ENCODE measurements around the gene PRR30.
A peak's percentile ranks its signal among the peaks of the same experiment; 100 is the strongest.

The PRR30 gene

GRCh38 chr2:27097341-27097740 is 41.9 kb downstream of the PRR30 start:
- DNase-seq, result no peak

GRCh38 chr2:27096748-27097297 is 42.4 kb downstream of the PRR30 start:
- DNase-seq, result no peak

GRCh38 chr2:27095745-27096651 is 43.2 kb downstream of the PRR30 start:
- DNase-seq, result peak; percentile 60

GRCh38 chr2:27095427-27095744 is 43.8 kb downstream of the PRR30 start:
- no peak for DNase-seq

GRCh38 chr2:27094353-27094984 is 44.7 kb downstream of the PRR30 start:
- no peak for DNase-seq

GRCh38 chr2:27093430-27094352 is 45.5 kb downstream of the PRR30 start:
- DNase-seq, result no peak

- DNase-seq, result no peak
These were observed 46.3 kb downstream of the PRR30 start for GRCh38 chr2:27092696-27093429.

GRCh38 chr2:27091746-27092695 is 47.2 kb downstream of the PRR30 start:
- DNase-seq, result no peak

- no peak for DNase-seq
These were observed 49.9 kb downstream of the PRR30 start for GRCh38 chr2:27089111-27089954.

GRCh38 chr2:27088634-27089033 is 50.6 kb downstream of the PRR30 start:
- DNase-seq, result no peak

GRCh38 chr2:27087823-27088410 is 51.3 kb downstream of the PRR30 start:
- no peak for DNase-seq
